HG02884 (cell line): ENCODE results near the gene GRIN2C.

ENCODE experiments used
- ATAC-seq: cut with Tn5 transposase; IDR thresholded peaks from one replicate; pipeline ENCODE4 v1.9.1; 2021; ENCODE audit warnings: mild to moderate bottlenecking, moderate library complexity; ENCODE audit not compliant: unreplicated experiment

GRIN2C gene

DNA sequence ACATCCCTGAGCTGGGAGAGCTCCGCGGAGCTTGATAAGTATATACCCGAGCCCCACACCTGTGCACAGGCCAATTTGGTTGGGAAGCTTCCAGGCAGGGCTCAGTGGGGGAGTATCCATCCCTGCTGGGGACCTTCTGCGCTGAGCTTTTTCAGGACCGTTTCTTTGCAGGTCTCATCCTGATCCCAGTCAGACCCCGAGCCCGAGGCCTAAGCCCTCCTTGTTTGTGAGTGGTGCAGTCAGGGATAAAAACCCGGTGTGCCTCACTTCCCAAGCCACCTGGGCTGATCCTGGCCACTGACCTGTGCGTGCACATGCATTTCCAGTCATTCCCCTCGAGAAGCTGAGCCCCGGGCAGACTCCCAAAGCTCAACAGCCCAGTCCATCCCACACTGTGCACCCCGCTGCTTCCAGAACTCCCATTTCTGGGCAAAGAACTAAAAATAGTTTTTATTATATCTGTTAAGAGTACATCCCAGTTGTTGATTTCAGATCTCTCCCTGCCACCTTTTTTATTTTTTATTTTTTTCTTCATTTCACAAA lies 56.2 kb downstream of the GRIN2C start:
- no peak for ATAC-seq

- ATAC-seq, result no peak
Observed at GRCh38 chr17:74801896-74802295, 57.8 kb downstream of the GRIN2C start.

- no peak for ATAC-seq
Observed at GRCh38 chr17:74800531-74800930, 59.2 kb downstream of the GRIN2C start.

DNA sequence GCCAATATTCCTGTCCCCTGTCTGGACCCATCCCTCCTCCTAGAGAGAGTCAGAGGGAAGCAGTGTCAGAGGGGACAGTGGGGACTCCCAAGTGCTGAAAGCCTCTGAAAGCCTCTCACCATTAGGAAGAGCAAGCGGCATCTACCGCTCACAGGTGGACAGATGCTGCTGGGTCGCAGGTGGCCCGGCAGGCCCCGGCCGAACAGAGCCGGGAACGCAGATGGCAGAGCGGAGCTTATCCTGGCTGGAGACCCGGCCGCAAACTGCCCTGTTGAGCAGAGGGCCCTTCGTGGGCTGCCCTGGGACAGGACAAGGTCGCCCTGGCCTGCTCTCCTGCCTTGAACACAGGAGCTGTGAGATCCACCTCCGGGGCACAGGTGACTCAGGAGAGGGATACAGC lies 60.6 kb downstream of the GRIN2C start:
- no peak for ATAC-seq

DNA sequence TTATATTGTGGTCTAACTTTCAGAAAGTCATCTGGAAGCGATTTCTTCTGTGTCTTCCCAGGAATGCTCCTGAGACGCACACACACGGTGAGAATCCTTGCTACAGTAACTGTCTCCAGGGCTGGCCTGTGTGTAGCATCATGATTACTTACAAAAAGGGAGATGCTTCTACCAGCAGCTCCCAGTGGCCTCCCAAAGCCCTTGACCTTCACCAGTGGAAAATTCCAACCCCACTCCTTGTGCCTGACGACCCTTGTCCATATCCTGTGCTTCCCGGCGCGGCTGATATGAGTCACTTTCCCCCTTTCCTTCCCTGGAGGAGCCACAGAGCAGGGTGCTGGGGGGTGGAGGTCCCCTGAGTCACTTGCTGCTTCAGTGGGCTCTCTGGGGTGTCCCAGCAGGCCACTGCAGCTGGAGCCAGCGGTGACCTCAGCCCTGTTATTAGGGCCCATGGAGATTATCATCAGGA lies 61.4 kb downstream of the GRIN2C start:
- no peak for ATAC-seq

DNA sequence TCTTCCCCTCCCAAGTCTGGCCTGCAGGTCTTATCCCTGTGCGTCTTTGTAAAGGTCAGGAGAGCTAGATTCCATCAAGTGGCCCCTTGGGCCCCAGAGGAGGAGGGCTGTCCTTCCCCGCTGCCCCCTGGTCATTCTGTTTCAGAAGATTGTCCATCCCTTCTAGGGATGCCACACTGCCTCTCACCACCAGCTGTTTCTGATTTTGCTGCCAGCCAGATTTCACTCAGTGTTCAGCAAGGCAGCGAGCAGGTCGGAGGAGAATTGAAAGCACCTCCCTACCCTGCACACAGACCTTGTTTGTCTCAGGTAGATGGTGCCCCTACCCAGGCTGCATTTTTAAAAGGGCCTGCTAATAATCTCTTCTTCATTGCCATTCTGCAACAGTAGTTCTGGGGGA lies 61.9 kb downstream of the GRIN2C start:
- no peak for ATAC-seq

DNA sequence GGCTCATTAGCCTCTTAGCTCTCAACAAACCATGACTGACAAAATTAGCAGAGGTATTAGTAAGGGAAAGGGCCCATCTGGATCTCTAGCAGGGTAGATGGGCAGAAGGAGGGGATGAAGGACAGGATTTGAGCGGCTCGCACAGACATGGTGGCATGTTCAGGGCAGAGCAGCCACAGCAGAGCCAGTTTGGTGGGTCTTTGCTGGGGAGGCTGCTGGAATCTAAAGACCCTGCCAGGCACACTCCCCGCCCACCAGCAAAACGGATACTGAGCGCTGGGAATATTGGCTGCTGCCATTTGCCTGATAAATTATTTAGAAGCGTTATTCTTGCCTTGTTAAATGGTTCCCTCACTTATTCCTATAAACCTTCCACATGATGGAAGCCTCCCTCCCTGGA lies 62.8 kb downstream of the GRIN2C start:
- no peak for ATAC-seq

DNA sequence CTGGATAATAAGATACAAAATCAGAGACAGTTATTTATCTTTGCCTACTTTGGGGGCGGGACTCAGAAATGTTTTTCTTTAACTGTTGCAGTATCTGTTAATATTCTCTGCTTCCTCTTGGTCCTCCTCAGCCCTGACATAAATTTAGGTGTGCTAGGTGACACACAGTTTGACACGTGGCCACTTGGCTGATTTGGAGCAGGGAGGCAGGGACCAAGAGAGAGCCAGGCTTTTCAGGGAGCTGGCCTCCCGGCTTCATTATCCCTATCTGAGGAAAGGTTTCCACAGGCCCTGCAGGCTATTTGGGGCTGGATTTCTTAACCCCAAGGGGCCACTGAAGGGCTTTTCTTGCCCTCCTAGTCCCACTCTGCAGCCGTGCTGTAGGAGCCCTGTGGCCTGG lies 63.5 kb downstream of the GRIN2C start:
- no peak for ATAC-seq

DNA sequence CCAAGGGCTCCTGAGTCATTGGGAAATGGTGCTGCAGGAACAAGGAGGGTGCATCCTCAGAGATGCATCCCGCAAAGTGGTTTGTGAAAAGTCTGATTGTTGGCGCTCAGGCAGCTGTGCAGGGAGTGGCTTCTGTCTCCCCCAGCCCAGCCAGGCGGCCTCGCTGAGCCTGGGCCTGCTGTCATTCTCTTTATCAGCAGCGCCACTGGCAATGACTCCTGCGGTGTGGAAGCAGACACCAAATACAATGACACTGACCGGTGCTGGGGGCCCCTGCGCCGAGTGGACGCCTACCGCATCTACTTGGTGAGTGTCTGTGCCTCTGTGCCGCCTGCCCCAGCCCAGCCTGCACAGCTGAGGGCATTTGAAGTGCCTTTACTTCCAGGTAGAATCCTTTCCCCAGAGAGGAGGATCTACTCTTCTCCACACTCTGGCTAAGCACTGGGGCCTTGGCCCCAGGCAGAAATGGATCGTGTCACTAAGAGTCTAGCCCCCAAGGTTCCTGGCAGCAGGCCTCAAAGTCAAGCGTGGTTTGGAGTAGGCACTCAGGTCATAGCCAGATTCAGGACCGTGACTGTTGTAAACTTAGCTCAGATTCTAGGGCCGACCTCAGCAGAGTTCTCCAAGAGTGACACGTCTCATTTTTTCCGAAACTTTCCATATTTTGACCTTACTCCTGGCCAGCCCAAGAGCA lies 64.2 kb downstream of the GRIN2C start:
- ATAC-seq, result no peak

- no peak for ATAC-seq
Observed at GRCh38 chr17:74792586-74793105, 67.0 kb downstream of the GRIN2C start.
